ENCODE measurements around the gene CARMIL1.

The CARMIL1 gene

GRCh38 chr6:25278261-25278913 lies 787 bp upstream of the CARMIL1 start:
- peaks cover 4% of the 10 kb centered on the region; the same call in 1 of the 2 replicates for H3F3A ChIP-seq (ENCODE audit: low read depth)
- H3K4me1 ChIP-seq (ENCODE audit: insufficient read depth, low read length, poor library complexity, severe bottlenecking) = peaks cover 52% of the 10 kb centered on the region
- H3K4me3 ChIP-seq (ENCODE audit: low read length, poor library complexity, severe bottlenecking) = peak overlapping the region; percentile 85
- H3K4me2 ChIP-seq (ENCODE audit: low read depth, low read length, poor library complexity, severe bottlenecking) = peak overlapping the region; percentile 96
- no peaks in the 10 kb centered on the region for H3K36me3 ChIP-seq (ENCODE audit: insufficient read depth, low read length)
- H3K27me3 ChIP-seq (ENCODE audit: insufficient read depth, low read length, poor library complexity, severe bottlenecking) = no peaks in the 10 kb centered on the region
- TF ChIP-seq CTCF (conservative IDR thresholded peaks at IDR 0.05; ENCODE audit: low read length) (no peak), EZH2phosphoT487 (IDR thresholded peaks at IDR 0.05; ENCODE audit: borderline replicate concordance) (no peak)
- H3K79me2 ChIP-seq (ENCODE audit: insufficient read depth, low read length) = peaks cover 22% of the 10 kb centered on the region
- peak overlapping the region; percentile 71 for H3K9ac ChIP-seq (ENCODE audit: low read depth, low read length, poor library complexity, severe bottlenecking)
- H4K20me1 ChIP-seq (ENCODE audit: insufficient read depth, low read length, poor library complexity, severe bottlenecking) = no peaks in the 10 kb centered on the region
- H2AFZ ChIP-seq (ENCODE audit: low read length) = peak overlapping the region; percentile 97
- no peaks in the 10 kb centered on the region for H3K9me2 ChIP-seq (replicated peaks; ENCODE audit: low read depth, low read length)
- H3K9me3 ChIP-seq (ENCODE audit: insufficient read depth, low read depth, low read length) = no peaks in the 10 kb centered on the region

DNA sequence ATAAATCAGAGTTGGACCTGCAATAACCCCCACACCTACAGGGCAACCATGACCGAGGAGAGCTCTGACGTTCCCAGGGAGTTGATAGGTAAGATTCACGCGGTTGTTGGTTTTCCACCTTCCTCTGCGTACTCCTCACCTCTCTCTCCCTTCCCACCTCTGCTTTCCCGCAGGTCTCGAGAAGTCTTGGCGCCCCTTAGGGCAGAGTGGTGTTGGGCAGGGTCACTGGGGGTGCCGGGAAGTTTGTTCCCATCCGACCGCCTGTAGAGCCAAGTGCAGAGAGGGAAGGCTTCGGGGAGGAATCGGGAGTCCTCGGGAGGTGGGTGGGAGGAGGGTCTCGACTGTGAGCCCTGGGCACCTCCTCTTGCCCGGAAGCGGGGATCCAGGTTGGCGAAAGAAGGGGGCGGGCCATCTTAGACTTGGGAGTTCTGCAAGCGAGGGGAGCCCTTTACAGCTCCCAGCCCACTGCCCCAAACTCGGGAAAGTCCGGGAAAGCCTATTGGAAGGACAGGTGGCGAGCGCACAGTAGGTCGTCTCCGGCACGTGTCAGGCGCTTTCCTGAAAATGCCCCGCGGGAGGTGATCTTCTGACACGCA lies 672 bp downstream of the CARMIL1 start:
- H3K4me2 ChIP-seq (ENCODE audit: low read depth, low read length, poor library complexity, severe bottlenecking) = peak overlapping the region; percentile 96
- no peaks in the 10 kb centered on the region for H3K36me3 ChIP-seq (ENCODE audit: insufficient read depth, low read length)
- H3K9me2 ChIP-seq (replicated peaks; ENCODE audit: low read depth, low read length) = no peaks in the 10 kb centered on the region
- TF ChIP-seq EZH2phosphoT487 (IDR thresholded peaks at IDR 0.05; ENCODE audit: borderline replicate concordance) (no peak), CTCF (conservative IDR thresholded peaks at IDR 0.05; ENCODE audit: low read length) (no peak)
- H3K9me3 ChIP-seq (ENCODE audit: insufficient read depth, low read depth, low read length) = no peaks in the 10 kb centered on the region
- H2AFZ ChIP-seq (ENCODE audit: low read length) = peak overlapping the region; percentile 97
- peaks cover 4% of the 10 kb centered on the region; the same call in 1 of the 2 replicates for H3F3A ChIP-seq (ENCODE audit: low read depth)
- no peaks in the 10 kb centered on the region for H3K27me3 ChIP-seq (ENCODE audit: insufficient read depth, low read length, poor library complexity, severe bottlenecking)
- peak overlapping the region; percentile 85 for H3K4me3 ChIP-seq (ENCODE audit: low read length, poor library complexity, severe bottlenecking)
- peaks cover 46% of the 10 kb centered on the region for H3K4me1 ChIP-seq (ENCODE audit: insufficient read depth, low read length, poor library complexity, severe bottlenecking)
- no peaks in the 10 kb centered on the region for H4K20me1 ChIP-seq (ENCODE audit: insufficient read depth, low read length, poor library complexity, severe bottlenecking)
- peak overlapping the region; percentile 71 for H3K9ac ChIP-seq (ENCODE audit: low read depth, low read length, poor library complexity, severe bottlenecking)
- H3K79me2 ChIP-seq (ENCODE audit: insufficient read depth, low read length) = peaks cover 28% of the 10 kb centered on the region

DNA sequence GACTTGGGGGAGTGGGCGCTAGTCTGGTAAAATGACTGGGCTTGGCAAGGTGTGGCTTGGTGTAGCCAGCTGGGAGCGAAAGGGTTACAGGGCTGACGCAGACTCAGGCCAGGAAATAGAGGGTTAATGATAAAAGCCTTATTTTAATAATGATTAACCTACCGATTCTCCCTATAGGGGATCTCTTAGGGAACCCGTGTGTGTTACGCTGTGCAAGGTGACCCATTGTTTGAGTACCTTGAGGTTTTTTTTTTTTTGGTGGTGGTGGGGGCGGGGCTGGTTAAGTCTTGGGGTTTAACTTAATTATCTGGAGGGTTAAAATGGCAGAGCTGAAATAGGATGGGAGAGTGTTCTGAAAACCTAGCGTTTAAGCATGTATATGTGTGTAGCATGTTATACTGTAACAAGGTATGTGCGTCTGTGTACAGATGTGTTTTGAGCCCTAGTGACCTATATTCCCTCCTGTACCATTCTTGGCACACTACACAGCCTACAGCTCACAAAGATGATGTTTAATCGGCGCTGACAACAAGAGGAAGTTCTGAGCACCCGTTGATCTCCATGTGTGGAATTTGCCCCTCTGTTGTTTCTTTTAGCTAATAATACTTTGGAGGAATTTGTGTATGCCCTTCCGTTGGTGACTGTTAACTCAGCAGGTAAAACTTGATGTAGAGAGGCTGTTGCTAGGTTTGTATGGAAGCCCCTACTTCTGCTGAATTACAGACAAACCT lies 1.3 kb downstream of the CARMIL1 start:
- peaks cover 4% of the 10 kb centered on the region; the same call in 1 of the 2 replicates for H3F3A ChIP-seq (ENCODE audit: low read depth)
- H3K9ac ChIP-seq (ENCODE audit: low read depth, low read length, poor library complexity, severe bottlenecking) = peak overlapping the region; percentile 71
- no peak overlapping the region for H2AFZ ChIP-seq (ENCODE audit: low read length)
- H3K9me2 ChIP-seq (replicated peaks; ENCODE audit: low read depth, low read length) = no peaks in the 10 kb centered on the region
- H3K36me3 ChIP-seq (ENCODE audit: insufficient read depth, low read length) = no peaks in the 10 kb centered on the region
- peaks cover 51% of the 10 kb centered on the region for H3K4me1 ChIP-seq (ENCODE audit: insufficient read depth, low read length, poor library complexity, severe bottlenecking)
- no peaks in the 10 kb centered on the region for H4K20me1 ChIP-seq (ENCODE audit: insufficient read depth, low read length, poor library complexity, severe bottlenecking)
- H3K9me3 ChIP-seq (ENCODE audit: insufficient read depth, low read depth, low read length) = no peaks in the 10 kb centered on the region
- H3K4me2 ChIP-seq (ENCODE audit: low read depth, low read length, poor library complexity, severe bottlenecking) = peak overlapping the region; percentile 96
- H3K4me3 ChIP-seq (ENCODE audit: low read length, poor library complexity, severe bottlenecking) = peak overlapping the region; percentile 85
- peaks cover 28% of the 10 kb centered on the region for H3K79me2 ChIP-seq (ENCODE audit: insufficient read depth, low read length)
- TF ChIP-seq EZH2phosphoT487 (IDR thresholded peaks at IDR 0.05; ENCODE audit: borderline replicate concordance) (no peak), CTCF (conservative IDR thresholded peaks at IDR 0.05; ENCODE audit: low read length) (no peak)
- no peaks in the 10 kb centered on the region for H3K27me3 ChIP-seq (ENCODE audit: insufficient read depth, low read length, poor library complexity, severe bottlenecking)
